HG03354 (cell line): Measurements from ENCODE around the gene PPP4R2.

Source experiments
- ATAC-seq: cut with Tn5 transposase; IDR thresholded peaks from one replicate; pipeline ENCODE4 v1.9.1; 2021; ENCODE audit warnings: mild to moderate bottlenecking; ENCODE audit not compliant: unreplicated experiment, poor library complexity, severe bottlenecking

Gene PPP4R2

DNA sequence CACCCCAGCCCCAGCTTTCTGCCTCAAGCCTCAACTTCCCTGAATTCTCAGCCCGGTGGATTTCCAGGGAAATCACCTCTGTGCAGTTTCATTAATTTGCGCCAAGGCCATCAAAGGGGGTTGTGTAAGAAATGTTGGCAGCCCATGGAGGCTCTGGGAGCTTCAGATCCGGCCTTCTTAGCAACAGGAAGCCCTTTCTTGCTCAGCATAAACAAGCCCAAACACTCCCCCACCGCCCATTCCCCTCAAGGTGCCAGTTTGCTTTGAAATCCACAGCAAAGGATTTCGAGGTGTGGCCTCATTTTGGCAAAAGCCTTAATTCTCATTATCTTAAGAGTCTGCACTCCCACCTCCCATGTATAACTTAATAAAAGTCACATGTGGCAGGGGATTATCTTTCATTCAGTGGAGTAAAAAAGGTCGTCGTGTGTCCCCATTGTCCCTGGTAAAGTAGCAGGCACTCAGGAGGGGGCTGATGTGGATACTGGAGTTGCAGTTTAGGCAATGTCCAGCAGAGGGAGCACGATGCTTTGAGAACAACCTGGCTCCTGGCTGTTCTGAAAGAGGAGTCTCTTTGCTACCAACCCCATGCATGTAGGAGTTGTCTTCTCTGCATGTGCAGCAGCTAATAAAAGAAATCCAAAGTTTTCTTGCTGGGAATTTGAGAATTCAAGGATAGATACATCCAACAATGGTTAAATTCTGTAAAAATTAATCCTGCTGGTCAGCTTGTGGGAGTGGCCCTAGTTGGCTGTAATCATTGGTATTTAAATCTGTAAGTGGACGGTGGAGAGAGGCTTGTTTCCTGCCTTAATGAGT, 104.3 kb downstream of the PPP4R2 start:
- ATAC-seq, result peak; percentile 90

DNA sequence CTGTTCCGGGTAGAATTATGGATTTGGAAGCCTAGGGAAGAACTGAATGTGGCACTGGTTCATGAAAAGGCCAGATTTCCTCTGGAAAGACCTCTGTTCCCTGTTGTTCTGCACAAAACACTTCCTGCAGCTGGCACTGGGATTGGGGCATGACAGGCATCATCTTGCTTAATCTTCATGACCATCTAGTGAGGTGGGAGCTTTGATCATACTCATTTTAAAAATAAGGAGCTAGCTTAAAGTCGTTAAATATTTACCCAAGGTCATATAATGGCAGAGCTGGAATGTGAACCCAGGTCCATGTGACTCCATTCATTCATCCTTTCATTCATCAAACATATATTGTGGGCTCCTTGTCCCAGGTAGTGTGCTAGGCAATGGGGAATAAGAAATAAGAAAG, 105.3 kb downstream of the PPP4R2 start:
- no peak for ATAC-seq

DNA sequence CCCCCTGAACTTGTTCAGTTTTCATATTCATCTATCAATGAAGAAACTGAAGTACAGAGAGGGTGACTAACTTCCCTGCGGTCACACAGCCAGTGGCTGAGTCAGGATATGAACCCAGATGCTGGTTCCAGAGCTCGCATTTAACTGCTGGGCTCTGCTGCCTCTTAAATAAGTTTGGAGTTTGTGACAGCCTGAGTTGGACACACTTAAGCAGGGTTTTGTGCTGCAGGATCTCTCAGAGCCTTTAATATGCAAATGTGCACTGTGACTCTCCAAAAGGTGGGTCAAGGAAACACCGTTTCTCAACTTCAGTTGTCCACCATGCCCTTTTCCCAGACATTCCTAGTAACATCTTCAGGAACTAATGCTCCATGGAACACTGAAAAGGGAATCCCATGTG, 110.6 kb downstream of the PPP4R2 start:
- no peak for ATAC-seq

DNA sequence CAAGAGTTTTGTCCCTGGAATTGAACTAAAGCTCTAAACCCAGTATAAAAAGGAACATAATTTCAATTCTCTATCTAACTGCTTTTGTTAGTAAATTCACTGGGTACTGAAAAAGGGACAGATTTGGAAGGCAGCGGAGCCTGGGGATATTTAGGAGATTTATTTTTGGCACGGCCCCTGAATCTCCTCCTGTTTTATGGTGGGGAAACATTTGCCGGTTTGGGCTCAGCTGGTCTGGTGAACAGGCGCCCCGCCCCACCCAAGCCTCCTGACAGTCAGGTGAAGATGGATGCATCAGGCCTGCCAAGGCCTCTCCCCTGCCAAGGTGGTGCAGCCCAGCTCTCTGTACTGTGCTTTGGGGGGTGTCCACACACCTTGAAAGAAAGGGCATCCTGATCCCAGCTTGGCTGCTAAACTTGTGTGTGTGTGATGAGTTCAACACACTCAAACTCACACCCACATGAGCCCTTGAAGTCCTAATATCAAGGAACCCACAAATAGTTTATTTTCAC, 111.1 kb downstream of the PPP4R2 start:
- ATAC-seq, result no peak

DNA sequence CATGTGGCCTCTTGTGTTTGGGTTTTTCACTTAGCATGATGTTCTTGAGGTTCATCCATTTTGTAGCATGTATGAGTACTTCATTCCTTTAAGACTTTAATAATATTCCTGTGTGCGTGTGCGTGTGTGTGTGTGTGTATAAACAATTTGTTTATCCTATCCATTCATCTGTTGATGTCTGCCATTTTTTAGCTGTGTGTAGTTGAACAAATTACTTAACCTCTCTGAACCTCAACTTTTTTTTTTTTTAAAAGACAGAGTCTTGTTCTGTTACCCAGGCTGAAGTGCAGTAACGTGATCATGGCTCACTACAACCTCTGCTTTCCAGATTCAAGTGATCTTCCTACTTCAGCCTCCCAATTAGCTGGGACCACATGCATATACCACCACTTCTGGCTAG, 112.1 kb downstream of the PPP4R2 start:
- no peak for ATAC-seq

DNA sequence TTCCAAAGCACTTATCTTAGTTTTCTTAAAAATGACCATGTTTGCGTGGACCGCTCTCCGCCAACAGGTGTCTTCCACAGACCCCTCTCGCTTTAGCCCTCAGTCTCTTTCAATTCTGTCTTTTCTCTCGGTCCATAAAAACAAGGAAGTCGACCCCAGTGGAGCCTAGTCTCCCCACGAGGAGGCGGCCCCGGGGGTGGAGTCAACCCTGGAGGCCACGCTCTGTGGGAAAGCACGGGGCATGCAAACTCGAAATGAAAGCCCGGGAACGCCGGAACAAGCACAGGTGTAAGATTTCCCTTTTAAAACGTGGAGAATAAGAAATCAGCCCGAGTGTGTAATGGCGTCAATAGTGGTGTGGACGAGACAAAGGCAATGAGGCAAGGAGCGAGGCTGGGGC, 113.9 kb downstream of the PPP4R2 start:
- ATAC-seq, result no peak

DNA sequence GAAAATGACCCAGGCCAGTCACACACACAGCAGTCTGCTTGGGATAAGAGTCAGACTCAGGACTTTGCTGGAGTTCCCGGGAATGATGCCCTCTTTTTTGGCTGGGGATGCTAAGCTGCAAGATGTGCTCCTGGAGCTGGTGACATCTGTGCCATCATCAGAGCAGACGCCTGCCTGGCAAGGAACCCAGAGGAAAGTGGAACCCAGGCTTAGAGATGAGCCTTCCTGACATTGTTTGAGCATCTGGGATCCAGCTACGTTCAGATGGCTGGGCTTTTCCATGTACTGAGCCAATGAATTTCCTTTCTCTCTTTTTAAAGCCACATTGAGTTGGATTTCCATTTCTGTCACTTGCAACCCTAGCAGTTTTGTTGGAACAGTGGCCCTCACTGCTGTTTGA, 118.1 kb downstream of the PPP4R2 start:
- no peak for ATAC-seq

DNA sequence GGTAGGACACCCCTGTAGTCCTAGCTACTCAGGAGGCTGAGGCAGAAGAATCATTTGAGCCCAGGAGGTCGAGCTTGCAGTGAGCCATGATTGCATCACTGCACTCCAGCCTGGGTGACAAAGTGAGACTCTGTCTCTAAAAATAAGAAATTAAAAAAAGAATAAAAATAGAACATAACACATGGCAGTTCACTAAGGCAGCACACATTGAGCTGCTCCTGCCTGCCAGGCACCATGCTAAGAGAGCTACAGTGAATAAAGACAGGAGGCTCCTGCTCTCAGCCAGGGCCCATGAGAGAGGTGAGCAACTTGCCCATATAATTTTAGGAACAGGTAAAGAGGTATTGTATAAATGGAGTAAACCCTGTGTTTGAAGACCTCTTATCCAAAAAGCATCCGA, 119.2 kb downstream of the PPP4R2 start:
- ATAC-seq, result no peak
